CD4-positive, alpha-beta T cell (primary cell): ENCODE measurements around the gene PPP2R5D. TPM values are rescaled to one million over a fixed set of nuclear protein-coding genes. Genes with fewer than 3 reads are reported as not detected.
A peak's percentile ranks its signal among the peaks of the same experiment; 100 is the strongest.

ENCODE experiments used
- ATAC-seq: fragments of 200-7000 bp; cut with Tn5 transposase; one replicate; pipeline ENCODE4 v1.10.0; 2022; ENCODE audit warnings: mild to moderate bottlenecking; ENCODE audit not compliant: poor library complexity
- CTCF ChIA-PET: fragments of 350-600 bp; sonication (Branson Sonifier 250); formaldehyde crosslinking; loops from one replicate; lab custom pipeline; 2021; ENCODE audit warnings: antibody characterized with exemption, inconsistent platforms; lab: Charles Lee
- POLR2A ChIA-PET: fragments of 350-600 bp; sonication (Branson Sonifier 250); formaldehyde crosslinking; loops from one replicate; lab custom pipeline; 2021; ENCODE audit warnings: antibody characterized with exemption, inconsistent platforms; lab: Charles Lee
- DNase-seq, 14 experiments: peaks; one replicate each; pipeline ENCODE4 v3.0.0-alpha.2; 2013 to 2020; ENCODE audit warnings: mixed read lengths in 2 of 14
- H3K27ac ChIP-seq, 2 donors: one replicate each; pipeline versions ENCODE4 v1.5.1 to v1.7.0; 2013; ENCODE audit warnings: low read length in 2 of 2, low read depth in 1 of 2, mild to moderate bottlenecking in 1 of 2
- H3K27me3 ChIP-seq, 2 experiments: 1 replicate in 1 of 2; 2 replicates in 1 of 2; pipeline versions ENCODE4 v1.6.1 to v1.7.0; 2013; ENCODE audit warnings: low read length in 2 of 2, control low read depth in 1 of 2, mild to moderate bottlenecking in 1 of 2, moderate library complexity in 1 of 2; ENCODE audit not compliant: insufficient read depth in 2 of 2, control insufficient read depth in 1 of 2
- H3K36me3 ChIP-seq: one replicate; pipeline ENCODE4 v1.6.1; 2013; ENCODE audit warnings: low read length, control low read depth; ENCODE audit not compliant: insufficient read depth
- H3K4me1 ChIP-seq: one replicate; pipeline ENCODE4 v1.6.1; 2013; ENCODE audit warnings: low read length, control low read depth; ENCODE audit not compliant: insufficient read depth
- H3K4me3 ChIP-seq: one replicate; pipeline ENCODE4 v1.5.1; 2013; ENCODE audit warnings: mild to moderate bottlenecking, low read length, moderate library complexity
- H3K9me3 ChIP-seq, 2 experiments: 1 replicate in 1 of 2; 2 replicates in 1 of 2; pipeline versions ENCODE4 v1.6.1 to v1.7.0; 2013; ENCODE audit warnings: low read length in 2 of 2, mild to moderate bottlenecking in 2 of 2, control low read depth in 1 of 2, moderate library complexity in 1 of 2; ENCODE audit not compliant: control insufficient read depth in 1 of 2, insufficient read depth in 1 of 2
- H3K27ac Mint-ChIP-seq: one replicate; pipeline ENCODE4 v1.8.0; 2020; ENCODE audit warnings: mixed read lengths
- H3K27me3 Mint-ChIP-seq: one replicate; pipeline ENCODE4 v1.8.0; 2021; ENCODE audit warnings: mixed read lengths
- H3K36me3 Mint-ChIP-seq: one replicate; pipeline ENCODE4 v1.8.0; 2021; ENCODE audit warnings: low read depth, mixed read lengths
- H3K4me1 Mint-ChIP-seq: one replicate; pipeline ENCODE4 v1.8.0; 2021; ENCODE audit warnings: low read depth, mixed read lengths
- H3K4me3 Mint-ChIP-seq: one replicate; pipeline ENCODE4 v1.8.0; 2020; ENCODE audit warnings: mild to moderate bottlenecking, mixed read lengths
- H3K9me3 Mint-ChIP-seq: one replicate; pipeline ENCODE4 v1.8.0; 2020; ENCODE audit warnings: mixed read lengths
- intact Hi-C, 2 experiments: fragments of 100-400 bp; cut with DNase I in 1 of 2; cut with micrococcal nuclease in 1 of 2; formaldehyde crosslinking; loops; one replicate each; pipeline versions ENCODE4 v1.15.1 to v1.9.0; 2023 to 2025; cut with DNase I, micrococcal nuclease
- total RNA-seq, 174 experiments: library from RNA in 2 of 174; stranded (reverse) in 2 of 174; gene quantifications; one replicate each; pipeline ENCODE4 v1.2.3 and lab custom pipeline; 2021 to 2026
- TF ChIP-seq, protein P1 (sequence below): fragments of 200-600 bp; IDR thresholded peaks from one replicate; pipeline ENCODE4 v1.8.0; 2022; ENCODE audit warnings: antibody characterized with exemption, mild to moderate bottlenecking

Gene PPP2R5D
- total RNA-seq, 2 experiments from 2014 or later: 15.3 to 17.5 TPM

DNA sequence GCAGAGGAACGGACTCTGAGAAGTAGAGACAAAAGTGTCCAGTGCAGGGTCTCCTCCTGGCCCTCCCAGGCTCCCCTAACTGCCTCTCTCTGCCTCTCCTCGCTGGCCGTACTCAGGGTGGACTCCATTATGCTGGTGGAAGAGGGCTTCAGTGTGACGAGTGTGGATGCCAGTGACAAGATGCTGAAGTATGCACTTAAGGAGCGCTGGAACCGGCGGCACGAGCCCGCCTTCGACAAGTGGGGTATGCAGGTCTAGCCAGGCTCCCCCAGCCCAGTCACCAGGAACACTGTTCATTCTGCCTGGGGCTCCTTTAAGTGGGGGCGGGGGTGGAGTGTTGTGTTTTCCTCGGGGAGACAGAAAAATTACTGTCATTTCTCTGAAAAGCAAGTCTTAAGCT lies 22.3 kb upstream of the PPP2R5D start:
- CTCF ChIA-PET: no interaction called here

GRCh38 chr6:42962502-42963178 lies 21.7 kb upstream of the PPP2R5D start:
- TF ChIP-seq, protein P1, sequence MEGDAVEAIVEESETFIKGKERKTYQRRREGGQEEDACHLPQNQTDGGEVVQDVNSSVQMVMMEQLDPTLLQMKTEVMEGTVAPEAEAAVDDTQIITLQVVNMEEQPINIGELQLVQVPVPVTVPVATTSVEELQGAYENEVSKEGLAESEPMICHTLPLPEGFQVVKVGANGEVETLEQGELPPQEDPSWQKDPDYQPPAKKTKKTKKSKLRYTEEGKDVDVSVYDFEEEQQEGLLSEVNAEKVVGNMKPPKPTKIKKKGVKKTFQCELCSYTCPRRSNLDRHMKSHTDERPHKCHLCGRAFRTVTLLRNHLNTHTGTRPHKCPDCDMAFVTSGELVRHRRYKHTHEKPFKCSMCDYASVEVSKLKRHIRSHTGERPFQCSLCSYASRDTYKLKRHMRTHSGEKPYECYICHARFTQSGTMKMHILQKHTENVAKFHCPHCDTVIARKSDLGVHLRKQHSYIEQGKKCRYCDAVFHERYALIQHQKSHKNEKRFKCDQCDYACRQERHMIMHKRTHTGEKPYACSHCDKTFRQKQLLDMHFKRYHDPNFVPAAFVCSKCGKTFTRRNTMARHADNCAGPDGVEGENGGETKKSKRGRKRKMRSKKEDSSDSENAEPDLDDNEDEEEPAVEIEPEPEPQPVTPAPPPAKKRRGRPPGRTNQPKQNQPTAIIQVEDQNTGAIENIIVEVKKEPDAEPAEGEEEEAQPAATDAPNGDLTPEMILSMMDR: no peak
- Mint-ChIP-seq H3K27ac (no peak overlapping the region), H3K9me3 (no peaks in the 10 kb centered on the region), H3K4me3 (peak overlapping the region; percentile 38), H3K36me3 (peaks cover 23% of the 10 kb centered on the region), H3K4me1 (peaks cover 20% of the 10 kb centered on the region), H3K27me3 (no peaks in the 10 kb centered on the region)
- Histone ChIP-seq H3K4me3 (no peak overlapping the region), H3K27ac (no peak overlapping the region), H3K36me3 (peaks cover 31% of the 10 kb centered on the region), H3K4me1 (peaks cover 15% of the 10 kb centered on the region), H3K9me3 (no peaks in the 10 kb centered on the region), H3K27me3 (no peaks in the 10 kb centered on the region)
- ChIA-PET CTCF (no interaction called here), POLR2A (interaction anchor here (2.9 kb wide), 1 partner anchor 17 kb away, joined by 18 read pairs; the partner anchor contains the start of gene PEX6)
- intact Hi-C loops: no loop called here
- DNase-seq (no peak), ATAC-seq (no peak)

More for the DNA sequence above, 22.3 kb upstream of the PPP2R5D start:
- no peak overlapping the region for H3K27ac Mint-ChIP-seq
- Histone ChIP-seq H3K27ac (no peak overlapping the region), H3K9me3 (no peaks in the 10 kb centered on the region), H3K4me1 (peaks cover 15% of the 10 kb centered on the region), H3K4me3 (no peak overlapping the region), H3K27me3 (no peaks in the 10 kb centered on the region), H3K36me3 (peaks cover 26% of the 10 kb centered on the region)
- no peaks in the 10 kb centered on the region for H3K9me3 Mint-ChIP-seq
- POLR2A ChIA-PET: interaction anchor here (2.9 kb wide), 1 partner anchor 17 kb away, joined by 18 read pairs; the partner anchor contains the start of gene PEX6
- H3K27me3 Mint-ChIP-seq: no peaks in the 10 kb centered on the region
- DNase-seq: no peak
- peaks cover 23% of the 10 kb centered on the region for H3K36me3 Mint-ChIP-seq
- peak overlapping the region; percentile 38 for H3K4me3 Mint-ChIP-seq
- H3K4me1 Mint-ChIP-seq: peaks cover 20% of the 10 kb centered on the region
- intact Hi-C loops: no loop called here
- TF ChIP-seq, protein P1: no peak
- ATAC-seq: no peak

- H3K4me1 ChIP-seq: peaks cover 15% of the 10 kb centered on the region
- H3K36me3 ChIP-seq: peaks cover 35% of the 10 kb centered on the region
- no peak overlapping the region for H3K4me3 ChIP-seq
- no peak overlapping the region for H3K27ac Mint-ChIP-seq
- no peaks in the 10 kb centered on the region for H3K9me3 Mint-ChIP-seq
- DNase-seq (no peak), ATAC-seq (no peak)
- H3K27me3 ChIP-seq: no peaks in the 10 kb centered on the region
- peaks cover 23% of the 10 kb centered on the region for H3K36me3 Mint-ChIP-seq
- no peak overlapping the region for H3K4me3 Mint-ChIP-seq
- H3K4me1 Mint-ChIP-seq: peaks cover 20% of the 10 kb centered on the region
- H3K27ac ChIP-seq: no peak overlapping the region
- CTCF ChIA-PET: no interaction called here
- TF ChIP-seq, protein P1: no peak
- POLR2A ChIA-PET: interaction anchor here (1.6 kb wide), 1 partner anchor 51 kb away, joined by 5 read pairs; the partner anchor contains the start of genes KLHDC3 and MEA1
- H3K27me3 Mint-ChIP-seq: no peaks in the 10 kb centered on the region
- intact Hi-C loops: no loop called here
- H3K9me3 ChIP-seq: no peaks in the 10 kb centered on the region
Measured at GRCh38 chr6:42963179-42963854, 21.1 kb upstream of the PPP2R5D start.
